Measurements from ENCODE around the gene GFOD2. TPM values are rescaled to one million over a fixed set of nuclear protein-coding genes. Genes with fewer than 3 reads are reported as not detected.

Gene GFOD2
- total RNA-seq, 1 donor from 2014 or later = 68.8 TPM

DNA sequence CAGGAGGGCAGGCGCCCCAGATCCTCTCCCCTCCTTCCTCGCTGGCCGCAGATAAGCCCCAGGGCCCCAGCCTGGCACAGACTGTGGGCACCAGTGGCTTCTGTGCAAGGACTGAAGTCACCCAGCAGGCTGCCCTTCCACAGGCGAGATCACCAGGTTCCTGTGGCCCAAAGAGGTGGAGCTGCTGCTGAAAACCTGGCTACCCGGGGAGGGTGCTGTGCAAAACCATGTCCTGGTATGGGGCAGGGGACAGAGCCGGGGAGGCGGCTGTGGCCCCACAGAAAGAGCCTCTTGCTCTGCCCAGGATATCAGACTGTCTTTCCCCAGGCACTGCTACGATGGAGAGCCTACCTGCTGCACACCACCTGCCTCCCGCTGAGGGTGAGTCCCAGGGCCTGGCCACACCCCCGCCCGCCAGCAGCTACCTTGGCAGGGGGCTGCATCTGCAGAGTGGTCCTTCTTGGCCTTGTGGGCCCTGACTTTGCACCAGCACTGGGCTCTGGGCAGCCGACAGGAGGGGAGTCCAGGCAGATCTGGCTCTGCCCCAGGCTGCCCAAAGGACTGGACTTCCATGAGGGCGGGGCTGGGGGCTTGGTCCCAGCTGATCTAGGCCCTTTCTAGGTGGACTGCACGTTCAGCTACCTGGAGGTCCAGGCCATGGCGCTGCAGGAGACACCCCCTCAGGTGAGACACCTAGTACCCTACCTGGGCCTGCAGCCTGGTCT is 73.6 kb downstream of the GFOD2 start:
- no peak for DNase-seq (ENCODE audit: low read depth in 2 of 2)

DNA sequence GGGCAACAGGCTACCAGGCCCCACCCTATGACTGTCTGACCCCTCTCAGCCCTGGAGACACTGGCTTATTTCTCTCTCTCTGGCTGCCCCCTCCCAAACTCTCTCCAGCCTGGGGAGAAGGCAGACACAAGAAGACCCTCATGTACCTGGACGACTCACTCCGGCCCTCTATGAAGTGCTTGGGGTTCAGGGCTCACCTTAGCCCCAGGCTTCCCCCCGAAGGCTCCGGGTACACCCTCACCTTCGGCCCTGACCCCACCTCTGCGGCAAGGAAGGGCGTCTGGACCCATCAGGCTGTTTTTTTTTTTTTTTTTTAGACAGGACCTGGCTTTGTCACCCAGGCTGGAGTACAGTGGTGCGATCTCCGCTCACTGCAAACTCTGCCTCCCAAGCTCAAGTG is 75.1 kb downstream of the GFOD2 start:
- DNase-seq (ENCODE audit: low read depth in 2 of 2) = no peak

DNA sequence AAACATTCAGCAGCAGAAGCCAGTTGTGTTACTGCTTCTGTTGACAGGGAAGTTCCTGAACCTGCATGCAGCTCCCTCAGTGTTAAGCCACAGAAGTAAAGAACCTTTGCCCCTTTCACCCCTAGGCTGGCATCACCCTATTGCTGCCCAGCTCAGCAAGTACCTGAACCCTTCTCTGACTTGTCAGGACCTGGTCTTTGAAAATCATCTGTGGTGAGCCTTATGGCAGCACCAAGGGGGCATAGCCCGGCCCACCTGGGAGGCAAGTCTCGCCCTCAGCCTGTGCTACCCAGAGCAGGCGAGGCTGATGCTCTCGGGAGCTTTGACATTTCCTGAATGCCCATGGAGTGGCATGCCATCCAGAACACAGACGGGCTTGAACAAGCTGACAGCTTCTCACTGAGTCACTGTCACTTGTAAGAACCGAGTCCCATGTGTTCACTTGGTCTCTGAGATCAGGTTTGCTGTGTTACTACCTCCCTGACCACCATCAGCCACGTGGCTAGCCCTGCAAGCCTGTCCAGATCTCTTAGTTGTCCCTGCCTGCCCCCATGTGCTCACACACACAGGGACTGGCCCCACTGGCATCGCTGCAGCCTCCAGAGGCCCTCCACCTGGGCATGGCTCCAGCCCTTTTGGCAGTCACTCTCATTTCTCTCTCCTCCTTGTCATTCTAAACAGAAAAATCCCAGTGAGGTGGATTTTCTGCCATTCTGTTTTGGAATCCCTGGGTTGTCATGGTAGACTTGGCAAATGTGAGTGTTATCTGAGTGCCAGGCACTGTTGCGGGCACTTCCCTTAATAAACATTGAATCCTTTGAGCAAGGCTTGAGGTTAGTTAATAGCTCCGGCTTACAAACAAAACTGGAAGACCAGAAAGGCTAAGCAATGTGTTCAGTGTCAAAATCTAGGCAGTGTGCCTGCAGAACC is 77.1 kb downstream of the GFOD2 start:
- peak in 1 of 2 donors; percentile 75 for DNase-seq (ENCODE audit: low read depth in 2 of 2)

DNA sequence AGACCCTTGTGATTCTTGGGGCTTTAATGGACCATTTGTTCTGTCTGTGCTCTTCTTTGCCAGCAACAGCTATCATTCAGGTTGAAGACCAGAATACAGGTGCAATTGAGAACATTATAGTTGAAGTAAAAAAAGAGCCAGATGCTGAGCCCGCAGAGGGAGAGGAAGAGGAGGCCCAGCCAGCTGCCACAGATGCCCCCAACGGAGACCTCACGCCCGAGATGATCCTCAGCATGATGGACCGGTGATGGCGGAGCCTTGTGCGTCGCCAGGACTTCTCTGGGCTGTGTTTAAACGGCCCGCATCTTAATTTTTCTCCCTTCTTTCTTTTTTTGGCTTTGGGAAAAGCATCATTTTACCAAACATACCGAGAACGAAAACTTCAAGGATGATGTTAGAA is 81.5 kb downstream of the GFOD2 start:
- no peak for DNase-seq (ENCODE audit: low read depth in 2 of 2)

DNA sequence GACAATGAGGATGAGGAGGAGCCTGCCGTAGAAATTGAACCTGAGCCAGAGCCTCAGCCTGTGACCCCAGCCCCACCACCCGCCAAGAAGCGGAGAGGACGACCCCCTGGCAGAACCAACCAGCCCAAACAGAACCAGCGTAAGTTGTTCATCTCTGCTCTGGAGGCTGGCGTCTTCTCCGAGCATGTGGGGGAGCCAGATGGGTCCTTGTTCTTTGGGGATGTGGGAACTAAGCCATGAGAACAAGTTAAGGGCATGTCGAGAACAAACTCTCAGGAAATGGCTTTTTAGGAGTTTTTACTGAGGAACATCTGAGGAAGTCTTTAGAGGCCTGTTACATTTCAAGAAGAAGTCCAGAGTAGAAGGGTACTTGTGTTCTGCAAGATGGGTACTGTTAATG is 82.4 kb downstream of the GFOD2 start:
- no peak for DNase-seq (ENCODE audit: low read depth in 2 of 2)

DNA sequence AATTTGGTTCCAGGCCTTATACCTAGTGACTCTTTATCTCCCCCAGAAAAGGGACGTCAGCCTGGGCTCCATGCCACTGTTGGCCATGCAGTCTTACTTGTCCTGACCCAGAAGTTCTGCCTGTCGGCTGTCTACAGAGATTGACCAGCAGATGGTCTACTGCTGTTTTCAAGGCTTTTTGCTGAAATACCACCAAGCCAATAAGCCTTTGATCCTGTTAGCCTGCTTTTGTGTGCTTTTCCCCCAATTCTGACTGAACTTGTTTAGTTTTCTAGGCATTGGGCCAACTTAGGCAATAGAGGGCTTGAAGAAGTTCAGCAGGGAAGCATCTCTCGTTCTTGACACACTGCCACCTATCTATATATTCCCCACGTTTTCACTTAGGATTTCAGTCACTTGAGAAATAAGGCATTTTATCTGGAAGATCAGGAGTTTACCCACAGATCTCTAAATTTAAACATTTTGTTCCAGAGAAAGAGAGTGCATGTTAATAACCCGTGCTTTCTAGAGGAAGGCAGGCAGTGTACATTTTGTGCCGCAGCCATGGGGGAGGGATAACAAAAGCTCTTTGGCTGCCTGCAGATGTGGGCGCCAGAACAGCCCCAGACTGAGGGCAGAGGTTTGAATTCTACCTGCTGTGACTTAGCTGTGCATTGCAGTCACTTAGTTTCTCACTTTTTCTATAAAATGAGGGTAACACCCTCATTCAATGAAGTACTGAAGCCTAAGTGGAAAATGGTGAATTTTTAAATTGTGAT is 86.5 kb downstream of the GFOD2 start:
- DNase-seq (ENCODE audit: low read depth in 2 of 2) = no peak

DNA sequence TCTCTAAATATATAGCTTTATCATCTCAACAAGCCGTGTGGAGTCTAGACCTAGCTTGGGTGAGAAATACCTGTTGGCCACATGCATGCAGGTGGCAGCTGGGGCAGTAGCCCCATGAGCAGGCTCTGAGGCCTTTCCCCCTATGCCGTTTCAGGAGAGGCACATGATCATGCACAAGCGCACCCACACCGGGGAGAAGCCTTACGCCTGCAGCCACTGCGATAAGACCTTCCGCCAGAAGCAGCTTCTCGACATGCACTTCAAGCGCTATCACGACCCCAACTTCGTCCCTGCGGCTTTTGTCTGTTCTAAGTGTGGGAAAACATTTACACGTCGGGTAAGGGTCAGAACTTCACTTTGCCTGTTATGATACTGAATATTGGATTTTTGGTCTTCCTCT is 90.9 kb downstream of the GFOD2 start:
- no peak for DNase-seq (ENCODE audit: low read depth in 2 of 2)

Other genes with a start within 250 kb of the GFOD2 start
- 92.1 and 95.2 TPM in 2 replicates for gene ATP6V0D1, start 238.2 kb downstream of the GFOD2 start, total RNA-seq
- gene AGRP, start 235.8 kb downstream of the GFOD2 start, total RNA-seq = not detected in 2 replicates
- gene RIPOR1, start 190.5 kb downstream of the GFOD2 start, total RNA-seq = 20.7 and 23.4 TPM in 2 replicates
- 17.2 and 24.8 TPM in 2 replicates for gene CTCF, start 156.8 kb downstream of the GFOD2 start, total RNA-seq
- gene CARMIL2, start 74.2 kb downstream of the GFOD2 start, total RNA-seq = 0.44 and 0.79 TPM in 2 replicates
- 8.3 and 10.5 TPM in 2 replicates for gene ACD, start 59.1 kb downstream of the GFOD2 start, total RNA-seq
- 2.6 and 4.8 TPM in 2 replicates for gene PARD6A, start 58.4 kb downstream of the GFOD2 start, total RNA-seq
- gene ENKD1, start 52.6 kb downstream of the GFOD2 start, total RNA-seq = 7.0 and 8.5 TPM in 2 replicates
- gene C16orf86, start 52.5 kb downstream of the GFOD2 start, total RNA-seq = 2.6 and 2.8 TPM in 2 replicates
- gene RANBP10, start 87.2 kb upstream of the GFOD2 start, total RNA-seq = 4.4 and 7.9 TPM in 2 replicates
- 0.22 and 0.40 TPM in 2 replicates for gene TSNAXIP1, start 87.6 kb upstream of the GFOD2 start, total RNA-seq
- 25.7 and 39.1 TPM in 2 replicates for gene THAP11, start 123.0 kb upstream of the GFOD2 start, total RNA-seq
- gene NUTF2, start 127.6 kb upstream of the GFOD2 start, total RNA-seq = 164 and 193 TPM in 2 replicates
- gene CENPT, start 128.4 kb upstream of the GFOD2 start, total RNA-seq = 12.2 and 20.0 TPM in 2 replicates
- 42.3 and 42.9 TPM in 2 replicates for gene EDC4, start 153.7 kb upstream of the GFOD2 start, total RNA-seq
- not detected in 2 replicates for gene NRN1L, start 165.6 kb upstream of the GFOD2 start, total RNA-seq
- 8.3 and 12.9 TPM in 2 replicates for gene PSKH1, start 173.9 kb upstream of the GFOD2 start, total RNA-seq
- 0.20 and 0.22 TPM in 2 replicates for gene CTRL, start 212.5 kb upstream of the GFOD2 start, total RNA-seq
- 58.4 and 59.1 TPM in 2 replicates for gene PSMB10, start 217.5 kb upstream of the GFOD2 start, total RNA-seq
- gene LCAT, start 224.8 kb upstream of the GFOD2 start, total RNA-seq = 0.87 and 5.4 TPM in 2 replicates
- gene SLC12A4, start 249.3 kb upstream of the GFOD2 start, total RNA-seq = 41.2 and 108 TPM in 2 replicates

Measured in lung microvascular endothelial cell (primary cell).